Activated CD8-positive, alpha-beta memory T cell treated with anti-CD3 and anti-CD28 coated beads, Interleukin-2, amount 50 U/mL, for 24 hours (primary cell): ENCODE measurements around the gene SMARCAL1.

ENCODE experiments used
- DNase-seq: peaks from one replicate; pipeline ENCODE4 v3.0.0-alpha.2; 2020; ENCODE audit errors: extremely low read depth

SMARCAL1 gene

GRCh38 chr2:216428618-216429350 is 16.5 kb downstream of the SMARCAL1 start:
- DNase-seq = no peak

- DNase-seq = no peak
These were observed 17.1 kb downstream of the SMARCAL1 start for GRCh38 chr2:216429428-216429827.

GRCh38 chr2:216430811-216431530 is 18.7 kb downstream of the SMARCAL1 start:
- DNase-seq = no peak

- no peak for DNase-seq
These were observed 19.2 kb downstream of the SMARCAL1 start for GRCh38 chr2:216431531-216431856.

GRCh38 chr2:216436383-216436782 is 24.1 kb downstream of the SMARCAL1 start:
- DNase-seq = no peak

GRCh38 chr2:216441308-216442010 is 29.2 kb downstream of the SMARCAL1 start:
- no peak for DNase-seq

GRCh38 chr2:216445501-216445900 is 33.2 kb downstream of the SMARCAL1 start:
- DNase-seq = no peak

- no peak for DNase-seq
These were observed 34.1 kb downstream of the SMARCAL1 start for GRCh38 chr2:216446343-216446742.

GRCh38 chr2:216447293-216447692 is 35.0 kb downstream of the SMARCAL1 start:
- no peak for DNase-seq

- DNase-seq = no peak
These were observed 36.5 kb downstream of the SMARCAL1 start for GRCh38 chr2:216448829-216449228.

- DNase-seq = no peak
These were observed 38.1 kb downstream of the SMARCAL1 start for GRCh38 chr2:216450346-216450745.

GRCh38 chr2:216450784-216451183 is 38.5 kb downstream of the SMARCAL1 start:
- DNase-seq = no peak

GRCh38 chr2:216453955-216454614 is 41.8 kb downstream of the SMARCAL1 start:
- DNase-seq = no peak

GRCh38 chr2:216463148-216463547 is 50.9 kb downstream of the SMARCAL1 start:
- DNase-seq = no peak

- no peak for DNase-seq
These were observed 51.9 kb downstream of the SMARCAL1 start for GRCh38 chr2:216464104-216464720.

GRCh38 chr2:216465579-216466195 is 53.4 kb downstream of the SMARCAL1 start:
- no peak for DNase-seq

- no peak for DNase-seq
These were observed 55.6 kb downstream of the SMARCAL1 start for GRCh38 chr2:216467845-216468244.

- DNase-seq = no peak
These were observed 57.4 kb downstream of the SMARCAL1 start for GRCh38 chr2:216469661-216470060.

GRCh38 chr2:216473187-216473586 is 60.9 kb downstream of the SMARCAL1 start:
- no peak for DNase-seq

- DNase-seq = no peak
These were observed 62.8 kb downstream of the SMARCAL1 start for GRCh38 chr2:216474925-216475670.

- DNase-seq = no peak
These were observed 63.5 kb downstream of the SMARCAL1 start for GRCh38 chr2:216475767-216476166.
